ENCODE data around the gene PLEKHG5.

DNA sequence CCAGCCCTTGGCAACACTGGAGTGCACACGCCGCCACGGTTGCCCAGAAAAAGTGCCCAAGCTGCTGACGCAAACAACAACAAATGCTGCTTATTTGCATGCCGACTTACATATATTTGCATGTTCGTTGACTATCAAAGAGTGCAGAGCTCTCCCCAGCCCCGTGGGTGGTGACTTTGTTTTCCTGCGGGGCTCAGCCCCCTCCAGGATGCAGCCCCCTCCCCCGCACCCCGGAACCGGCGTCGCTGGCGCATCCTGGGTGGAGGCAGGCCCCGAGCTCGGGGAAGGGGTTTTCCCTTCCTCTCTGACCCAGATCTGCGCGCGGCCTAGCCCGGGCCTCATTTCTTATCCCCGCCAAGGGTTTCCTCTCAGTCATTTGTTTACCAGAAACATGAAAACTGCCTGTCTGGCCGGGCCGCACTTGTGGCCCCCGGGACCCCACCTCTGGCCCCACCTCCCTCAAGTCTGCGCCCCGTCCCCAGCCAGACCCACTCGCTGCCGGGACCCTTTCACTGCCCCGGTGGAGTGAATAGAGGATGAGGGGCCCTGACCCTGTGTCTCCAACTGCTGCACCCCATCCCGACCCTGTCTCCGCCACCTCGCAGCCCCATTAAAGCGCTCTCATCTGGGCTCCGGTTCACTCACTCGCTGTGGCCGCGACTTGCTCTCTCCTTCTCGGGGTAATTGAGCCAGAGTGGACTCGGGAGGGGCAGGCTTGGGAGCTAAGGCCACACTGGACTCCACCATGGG is 31.0 kb downstream of the PLEKHG5 start:
- TF ChIP-seq SP1 (IDR thresholded peaks at IDR 0.05) (no peak), TARDBP (IDR thresholded peaks at IDR 0.05) (no peak), FOXM1 (IDR thresholded peaks at IDR 0.05; ENCODE audit: borderline replicate concordance) (no peak), HDGF (IDR thresholded peaks at IDR 0.05; ENCODE audit: borderline replicate concordance) (no peak), NFRKB (IDR thresholded peaks at IDR 0.05) (no peak), ARNT (IDR thresholded peaks at IDR 0.05) (no peak), BHLHE40 (IDR thresholded peaks at IDR 0.05; ENCODE audit: borderline replicate concordance) (no peak), FOXA1 (IDR thresholded peaks at IDR 0.05) (no peak), ELF4 (IDR thresholded peaks at IDR 0.05) (no peak), L3MBTL2 (conservative IDR thresholded peaks at IDR 0.05) (no peak), CTBP1 (IDR thresholded peaks at IDR 0.05; ENCODE audit: borderline replicate concordance) (no peak), SUZ12 (IDR thresholded peaks at IDR 0.05) (no peak)

All from HEK293T (cell line).